Melanocyte of skin (primary cell): ENCODE results near the gene LCE1D. TPM values are rescaled to one million over a fixed set of nuclear protein-coding genes. Genes with fewer than 3 reads are reported as not detected.

Experiments used
- total RNA-seq, 2 donors: library from RNA; depleted of rRNA; stranded (reverse); fragments of >200 nt; gene quantifications; 2 replicates each; pipeline ENCODE4 v1.2.3, GENCODE V29; 2012

LCE1D gene
- total RNA-seq: not detected

DNA sequence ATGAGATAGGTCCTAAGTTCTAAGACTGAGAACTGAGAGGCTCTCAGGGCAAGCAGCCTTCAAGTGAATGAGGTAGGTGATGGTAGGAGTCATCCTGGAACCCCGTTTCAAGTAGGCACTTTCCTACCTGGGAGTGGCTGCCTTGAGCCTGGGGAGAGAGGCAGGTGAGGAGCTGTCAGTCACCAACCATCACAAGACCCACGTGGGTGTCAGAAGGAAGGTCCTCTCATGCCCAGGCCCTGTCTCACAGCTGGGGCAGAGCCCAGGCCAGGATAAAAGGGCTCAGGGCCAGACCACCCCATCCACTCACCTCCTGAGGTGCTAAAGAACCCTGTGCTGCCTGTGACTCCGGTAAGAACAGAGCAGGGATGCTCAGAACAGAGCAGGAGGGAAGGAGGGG is at the start of gene LCE1D:
Gene LCE1D, plus strand, starts transcription at position 301 of the 400 bp plus-strand sequence. CDS start 1,074 bp downstream, outside the sequence.

GRCh38 chr1:152757747-152758146 is 38.8 kb upstream of the LCE1D start, which contains the start of gene KPRP:
TSS of gene KPRP (plus strand) at chr1:152758025. CDS start at chr1:152759589, 1,564 bp downstream.

DNA sequence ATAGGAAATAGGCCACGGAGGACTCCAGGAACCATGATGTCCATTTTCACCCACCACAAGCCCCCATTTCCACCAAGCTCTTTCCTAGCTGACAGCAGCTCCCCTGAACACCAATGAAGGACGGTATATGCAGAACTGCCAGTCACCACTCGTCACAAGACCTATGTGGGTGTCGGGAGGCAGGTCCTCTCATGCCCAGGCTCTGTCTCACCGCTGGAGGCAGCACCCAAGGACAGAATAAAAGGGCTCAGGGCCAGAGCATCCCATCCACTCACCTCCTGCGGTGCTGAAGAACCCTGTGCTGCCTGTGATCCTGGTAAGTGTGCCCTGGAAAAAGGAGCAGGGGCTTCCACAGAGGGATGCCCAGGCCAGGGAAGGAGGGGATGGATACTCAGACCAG is 21.6 kb upstream of the LCE1D start, which contains the start of gene LCE1F:
Gene LCE1F, plus strand, starts transcription at position 266 of the 400 bp plus-strand sequence. CDS start 1,232 bp downstream, outside the sequence.

GRCh38 chr1:152786077-152786476 is 10.4 kb upstream of the LCE1D start, which contains the start of gene LCE1E:
TSS of gene LCE1E (plus strand) at chr1:152786257. CDS start at chr1:152787300, 1,043 bp downstream.

DNA sequence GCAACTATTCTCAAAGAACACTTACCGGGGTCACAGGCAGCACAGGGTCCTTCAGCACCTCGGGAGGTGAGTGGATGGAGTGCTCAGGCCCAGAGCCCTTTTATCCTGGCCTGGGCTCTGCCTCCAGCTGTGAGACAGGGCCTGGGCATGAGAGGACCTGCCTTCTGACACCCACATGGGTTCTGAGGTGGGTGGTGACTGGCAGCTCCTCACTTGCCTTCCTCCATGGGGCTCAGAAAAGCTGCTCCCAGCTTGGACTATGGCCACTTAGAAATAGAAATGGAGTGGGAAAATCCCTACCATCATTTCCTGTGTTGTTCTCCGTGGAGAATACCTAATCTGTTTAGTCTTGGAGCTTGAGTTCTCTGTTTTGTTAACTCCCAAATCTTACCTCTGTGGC is 10.1 kb downstream of the LCE1D start, which contains the start of gene LCE1C:
Gene LCE1C, minus strand, starts transcription at position 76 of the 400 bp plus-strand sequence. CDS start 1,173 bp downstream, outside the sequence.

DNA sequence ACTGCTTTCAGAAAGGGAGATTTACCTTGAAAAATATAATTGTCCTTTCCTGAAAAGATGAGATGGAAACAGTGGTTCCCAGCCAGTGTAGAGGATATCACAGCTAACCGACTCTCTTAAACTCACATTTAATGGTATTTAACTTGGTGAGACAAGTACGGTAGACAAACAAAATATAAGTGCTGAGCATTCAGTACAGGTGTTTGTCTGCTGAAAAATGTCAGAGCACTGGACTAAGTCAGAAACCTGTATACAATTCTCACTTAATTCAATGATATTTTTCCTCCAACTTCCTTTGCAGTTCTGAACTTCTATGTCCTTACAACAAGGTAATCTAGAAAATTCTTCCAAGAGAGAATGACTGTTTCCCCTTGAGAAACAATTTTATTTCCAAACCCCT is 15.2 kb downstream of the LCE1D start, which contains the start of gene LCE1B:
Gene LCE1B, plus strand, starts transcription at position 301 of the 400 bp plus-strand sequence. CDS start 476 bp downstream, outside the sequence.

GRCh38 chr1:152827173-152827572 is 30.7 kb downstream of the LCE1D start, which contains the start of gene LCE1A:
TSS of gene LCE1A (plus strand) at chr1:152827473. CDS start at chr1:152827473, 0 bp downstream.

GRCh38 chr1:152842556-152842955 is 46.0 kb downstream of the LCE1D start, which contains the start of gene LCE6A:
TSS of gene LCE6A (plus strand) at chr1:152842856. CDS start at chr1:152843521, 665 bp downstream.

Other genes starting within 250 kb of the LCE1D start
- gene LCE3E, start 229.9 kb upstream of the LCE1D start, total RNA-seq: not detected
- gene LCE3D, start 216.2 kb upstream of the LCE1D start, total RNA-seq: not detected
- not detected for gene LCE3C, start 196.5 kb upstream of the LCE1D start, total RNA-seq
- not detected for gene LCE3B, start 182.9 kb upstream of the LCE1D start, total RNA-seq
- gene LCE3A, start 173.6 kb upstream of the LCE1D start, total RNA-seq: not detected
- gene LCE2D, start 133.3 kb upstream of the LCE1D start, total RNA-seq: not detected
- gene LCE2C, start 121.4 kb upstream of the LCE1D start, total RNA-seq: not detected
- not detected for gene LCE2B, start 110.6 kb upstream of the LCE1D start, total RNA-seq
- gene LCE2A, start 98.4 kb upstream of the LCE1D start, total RNA-seq: 1 to 10 TPM in 1 of 2 donors, under 1 TPM in 1; 0.69 to 1.3 TPM
- not detected for gene LCE4A, start 88.6 kb upstream of the LCE1D start, total RNA-seq
- gene KPRP, start 38.7 kb upstream of the LCE1D start, total RNA-seq: not detected
- not detected for gene LCE1F, start 21.6 kb upstream of the LCE1D start, total RNA-seq
- gene LCE1E, start 10.5 kb upstream of the LCE1D start, total RNA-seq: not detected
- gene LCE1C, start 9.9 kb downstream of the LCE1D start, total RNA-seq: not detected
- not detected for gene LCE1B, start 15.2 kb downstream of the LCE1D start, total RNA-seq
- gene LCE1A, start 30.8 kb downstream of the LCE1D start, total RNA-seq: not detected
- not detected for gene LCE6A, start 46.1 kb downstream of the LCE1D start, total RNA-seq
- gene LCE7A, start 63.3 kb downstream of the LCE1D start, total RNA-seq: not detected
- not detected for gene SMCP, start 81.6 kb downstream of the LCE1D start, total RNA-seq
- not detected for gene IVL, start 111.8 kb downstream of the LCE1D start, total RNA-seq
- gene SPRR5, start 150.5 kb downstream of the LCE1D start, total RNA-seq: not detected
- not detected for gene SPRR4, start 173.9 kb downstream of the LCE1D start, total RNA-seq
- gene SPRR1A, start 187.4 kb downstream of the LCE1D start, total RNA-seq: not detected
- under 1 TPM in 1 of 2 donors, not detected in 1; 0.34 TPM for gene SPRR3, start 205.0 kb downstream of the LCE1D start, total RNA-seq
- gene SPRR1B, start 234.5 kb downstream of the LCE1D start, total RNA-seq: not detected
- not detected for gene SPRR2D, start 244.4 kb downstream of the LCE1D start, total RNA-seq